Gastroesophageal sphincter (tissue), 4 donors: ENCODE measurements around the gene SLC38A10. TPM values are rescaled to one million over a fixed set of nuclear protein-coding genes. Genes with fewer than 3 reads are reported as not detected.

Source experiments
- ATAC-seq: fragments of 150-250 bp; one replicate; pipeline ENCODE4 v1.9.1; 2016; ENCODE audit warnings: mild to moderate bottlenecking, moderate library complexity
- H3K27ac ChIP-seq, 4 donors: fragments of 200-600 bp; sonication (generic) in 3 of 4; 1 replicate in 3 of 4; 2 replicates in 1 of 4; pipeline ENCODE4 v1.5.1; 2016 to 2019
- H3K27me3 ChIP-seq: fragments of 200-600 bp; sonication (generic); one replicate; pipeline ENCODE4 v1.5.1; 2019
- H3K36me3 ChIP-seq, 2 donors: fragments of 200-600 bp; sonication (generic); one replicate each; pipeline ENCODE4 v1.5.1; 2019; ENCODE audit warnings: control low read depth in 1 of 2
- H3K4me1 ChIP-seq, 3 donors: fragments of 200-600 bp; sonication (generic); 1 replicate in 2 of 3; 2 replicates in 1 of 3; pipeline ENCODE4 v1.5.1; 2016 to 2019; ENCODE audit warnings: control low read depth in 2 of 3
- H3K4me3 ChIP-seq, 2 donors: fragments of 200-600 bp; sonication (generic); one replicate each; pipeline ENCODE4 v1.5.1; 2019; ENCODE audit warnings: mild to moderate bottlenecking in 1 of 2, moderate library complexity in 1 of 2
- H3K9me3 ChIP-seq, 3 donors: fragments of 200-600 bp; sonication (generic); one replicate each; pipeline ENCODE4 v1.5.1; 2017 to 2019; ENCODE audit warnings: control low read depth in 2 of 3
- EP300 ChIP-seq: sonication (generic); formaldehyde crosslinking; IDR thresholded peaks from one replicate; pipeline ENCODE4 v1.6.1; 2017; ENCODE audit warnings: antibody characterized with exemption, mild to moderate bottlenecking
- POLR2A ChIP-seq, 2 donors: fragments of 450-650 bp; IDR thresholded peaks; one replicate each; pipeline ENCODE4 v1.6.1; 2017; ENCODE audit warnings: antibody characterized with exemption in 2 of 2, mild to moderate bottlenecking in 2 of 2, moderate library complexity in 1 of 2
- POLR2AphosphoS5 ChIP-seq: sonication (generic); formaldehyde crosslinking; IDR thresholded peaks from one replicate; pipeline ENCODE4 v1.6.1; 2017; ENCODE audit warnings: antibody characterized with exemption
- WGBS, 2 donors: methylation state at CpG; one replicate each; pipeline ENCODE4 v1.1.5; 2018; ENCODE audit warnings: low coverage in 1 of 2; 5-methylcytosine and 5-hydroxymethylcytosine counted together
- total RNA-seq, 4 donors: library from RNA; depleted of rRNA; stranded (reverse); fragments of >200 nt; gene quantifications; one replicate each; pipeline ENCODE4 v1.1.0, GENCODE V29; 2016
- TF ChIP-seq, protein P1 (sequence below), 4 experiments: fragments of 200-600 bp in 2 of 4; fragments of 450-650 bp in 2 of 4; sonication (generic) in 1 of 4; IDR thresholded peaks; one replicate each; pipeline ENCODE4 v1.5.1; 2017 to 2019; ENCODE audit warnings: antibody characterized with exemption in 4 of 4, mild to moderate bottlenecking in 2 of 4, moderate library complexity in 2 of 4

Gene SLC38A10
- total RNA-seq, 4 donors from 2014 or later = 70.5 to 99.6 (median 81.8) TPM

DNA sequence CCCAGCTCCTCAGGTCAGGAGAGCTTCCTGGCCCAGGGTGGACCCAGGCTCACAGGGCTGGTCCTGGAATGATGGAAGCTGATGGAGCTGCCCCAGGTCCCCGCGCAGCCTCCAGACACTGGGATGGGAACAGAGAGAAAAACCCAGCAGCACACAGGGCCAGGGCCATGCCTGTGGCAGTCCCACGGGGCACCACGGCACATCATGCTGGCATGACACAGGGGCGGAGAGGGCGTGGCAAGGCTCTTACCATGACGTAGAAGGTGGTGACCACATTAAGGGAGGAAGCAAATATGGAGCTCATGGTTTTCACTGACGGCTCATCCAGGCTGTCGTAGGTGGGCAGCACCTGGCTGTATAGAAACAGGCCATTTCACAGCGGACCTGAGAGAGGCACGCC lies 18.3 kb downstream of the SLC38A10 start:
- TF ChIP-seq EP300 (no peak), POLR2AphosphoS5 (no peak), POLR2A (IDR thresholded peaks at IDR 0.05) (no peak)
- TF ChIP-seq, protein P1, sequence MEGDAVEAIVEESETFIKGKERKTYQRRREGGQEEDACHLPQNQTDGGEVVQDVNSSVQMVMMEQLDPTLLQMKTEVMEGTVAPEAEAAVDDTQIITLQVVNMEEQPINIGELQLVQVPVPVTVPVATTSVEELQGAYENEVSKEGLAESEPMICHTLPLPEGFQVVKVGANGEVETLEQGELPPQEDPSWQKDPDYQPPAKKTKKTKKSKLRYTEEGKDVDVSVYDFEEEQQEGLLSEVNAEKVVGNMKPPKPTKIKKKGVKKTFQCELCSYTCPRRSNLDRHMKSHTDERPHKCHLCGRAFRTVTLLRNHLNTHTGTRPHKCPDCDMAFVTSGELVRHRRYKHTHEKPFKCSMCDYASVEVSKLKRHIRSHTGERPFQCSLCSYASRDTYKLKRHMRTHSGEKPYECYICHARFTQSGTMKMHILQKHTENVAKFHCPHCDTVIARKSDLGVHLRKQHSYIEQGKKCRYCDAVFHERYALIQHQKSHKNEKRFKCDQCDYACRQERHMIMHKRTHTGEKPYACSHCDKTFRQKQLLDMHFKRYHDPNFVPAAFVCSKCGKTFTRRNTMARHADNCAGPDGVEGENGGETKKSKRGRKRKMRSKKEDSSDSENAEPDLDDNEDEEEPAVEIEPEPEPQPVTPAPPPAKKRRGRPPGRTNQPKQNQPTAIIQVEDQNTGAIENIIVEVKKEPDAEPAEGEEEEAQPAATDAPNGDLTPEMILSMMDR (IDR thresholded peaks at IDR 0.05) = no peak
- Histone ChIP-seq H3K9me3 (no peaks in the 10 kb centered on the region), H3K27me3 (no peaks in the 10 kb centered on the region), H3K4me3 (no peak overlapping the region), H3K4me1 (peaks cover 0 to 41% (median 18%) of the 10 kb centered on the region in 3 donors), H3K36me3 (peaks cover 0 to 83% of the 10 kb centered on the region in 2 donors), H3K27ac (peak overlapping the region in 3 of 4 donors; percentile 82 to 83 (median 83))
- no peak for ATAC-seq
- WGBS, 2 donors = 40 to 64% methylated on average over 1 to 3 of the region's 11 CpGs

DNA sequence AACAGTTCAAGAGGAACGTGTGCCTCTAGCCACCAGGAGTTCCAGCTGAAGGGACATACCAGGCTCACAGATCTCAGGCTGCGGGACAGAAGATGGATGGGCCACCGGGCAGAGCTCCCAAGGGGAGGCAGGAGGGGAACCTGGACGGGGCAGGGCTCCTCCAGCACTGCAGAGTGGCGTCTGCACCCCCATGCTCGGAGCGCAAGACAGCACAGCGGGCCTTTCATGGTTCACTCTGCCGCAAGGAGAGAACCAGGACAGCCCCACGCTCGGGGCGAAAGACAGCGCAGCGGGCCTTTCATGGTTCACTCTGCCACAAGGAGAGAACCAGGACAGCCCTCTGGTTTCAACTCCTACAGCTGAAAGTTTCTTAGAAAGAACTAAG lies 20.6 kb downstream of the SLC38A10 start:
- Histone ChIP-seq H3K4me3 (no peak overlapping the region), H3K27ac (no peak overlapping the region), H3K27me3 (no peaks in the 10 kb centered on the region), H3K36me3 (peaks cover 0 to 83% of the 10 kb centered on the region in 2 donors), H3K4me1 (peaks cover 0 to 35% (median 14%) of the 10 kb centered on the region in 3 donors), H3K9me3 (no peaks in the 10 kb centered on the region)
- ATAC-seq = no peak
- TF ChIP-seq POLR2AphosphoS5 = no peak
- no peak for TF ChIP-seq POLR2A (IDR thresholded peaks at IDR 0.05)
- 95 to 100% methylated on average over 5 to 8 of the region's 14 CpGs for WGBS, 2 donors

GRCh38 chr17:81273698-81274470 lies 21.2 kb downstream of the SLC38A10 start:
- TF ChIP-seq POLR2A (IDR thresholded peaks at IDR 0.05) = no peak
- no peak for ATAC-seq
- Histone ChIP-seq H3K36me3 (peaks cover 0 to 83% of the 10 kb centered on the region in 2 donors), H3K27me3 (no peaks in the 10 kb centered on the region), H3K27ac (no peak overlapping the region), H3K9me3 (no peaks in the 10 kb centered on the region), H3K4me3 (no peak overlapping the region), H3K4me1 (peaks cover 0 to 30% (median 14%) of the 10 kb centered on the region in 3 donors)
- 93% methylated on average over 3 to 18 of the region's 31 CpGs for WGBS, 2 donors

- TF ChIP-seq EP300 = no peak
- no peak for TF ChIP-seq POLR2A (IDR thresholded peaks at IDR 0.05)
- TF ChIP-seq, protein P1 (IDR thresholded peaks at IDR 0.05) = no peak
- no peak for TF ChIP-seq POLR2AphosphoS5
- H3K9me3 ChIP-seq = no peaks in the 10 kb centered on the region
- no peaks in the 10 kb centered on the region for H3K27me3 ChIP-seq
- 65 to 89% methylated on average over 4 to 5 of the region's 12 CpGs for WGBS, 2 donors
- H3K36me3 ChIP-seq = peaks cover 0 to 94% of the 10 kb centered on the region in 2 donors
- peaks cover 0 to 17% (median 8%) of the 10 kb centered on the region in 3 donors for H3K4me1 ChIP-seq
- no peak overlapping the region for H3K4me3 ChIP-seq
- ATAC-seq = no peak
- H3K27ac ChIP-seq = no peak overlapping the region
Observed at GRCh38 chr17:81272616-81273015, 22.5 kb downstream of the SLC38A10 start.

GRCh38 chr17:81271226-81271625 lies 23.9 kb downstream of the SLC38A10 start:
- WGBS, 2 donors = 100% methylated on average over 1 of the region's 12 CpGs; no CpG with 5 or more reads in 1 of the 2 donors
- Histone ChIP-seq H3K36me3 (peaks cover 0 to 95% of the 10 kb centered on the region in 2 donors), H3K4me1 (peaks cover 0 to 3% (median 0%) of the 10 kb centered on the region in 3 donors), H3K9me3 (no peaks in the 10 kb centered on the region), H3K27ac (no peak overlapping the region), H3K27me3 (no peaks in the 10 kb centered on the region), H3K4me3 (no peak overlapping the region)
- TF ChIP-seq, protein P1 (IDR thresholded peaks at IDR 0.05) = no peak
- ATAC-seq = no peak

GRCh38 chr17:81270279-81270678 lies 24.8 kb downstream of the SLC38A10 start:
- Histone ChIP-seq H3K27me3 (no peaks in the 10 kb centered on the region), H3K4me3 (no peak overlapping the region), H3K9me3 (no peaks in the 10 kb centered on the region), H3K36me3 (peaks cover 0 to 97% of the 10 kb centered on the region in 2 donors), H3K4me1 (no peaks in the 10 kb centered on the region), H3K27ac (no peak overlapping the region)
- 90 to 93% methylated on average over 4 to 8 of the region's 18 CpGs for WGBS, 2 donors
- no peak for ATAC-seq
- TF ChIP-seq EP300 = no peak
- no peak for TF ChIP-seq POLR2A (IDR thresholded peaks at IDR 0.05)
- no peak for TF ChIP-seq POLR2AphosphoS5
- TF ChIP-seq, protein P1 (IDR thresholded peaks at IDR 0.05) = no peak
